GM12891 (cell line): Measurements from ENCODE around the gene NUDT13.

ENCODE experiments used
- PAX5 ChIP-seq: IDR thresholded peaks from 2 replicates; pipeline ENCODE4 v1.6.1; 2011; ENCODE audit warnings: low read length, moderate library complexity, mild to moderate bottlenecking; ENCODE audit not compliant: insufficient read depth, severe bottlenecking
- POLR2A ChIP-seq: IDR thresholded peaks from 2 replicates; pipeline ENCODE4 v1.6.1; 2011; ENCODE audit warnings: low read depth, low read length, control low read depth
- TAF1 ChIP-seq: IDR thresholded peaks from 2 replicates; pipeline ENCODE4 v1.6.1; 2011; ENCODE audit warnings: low read depth, low read length, control low read depth

DNA sequence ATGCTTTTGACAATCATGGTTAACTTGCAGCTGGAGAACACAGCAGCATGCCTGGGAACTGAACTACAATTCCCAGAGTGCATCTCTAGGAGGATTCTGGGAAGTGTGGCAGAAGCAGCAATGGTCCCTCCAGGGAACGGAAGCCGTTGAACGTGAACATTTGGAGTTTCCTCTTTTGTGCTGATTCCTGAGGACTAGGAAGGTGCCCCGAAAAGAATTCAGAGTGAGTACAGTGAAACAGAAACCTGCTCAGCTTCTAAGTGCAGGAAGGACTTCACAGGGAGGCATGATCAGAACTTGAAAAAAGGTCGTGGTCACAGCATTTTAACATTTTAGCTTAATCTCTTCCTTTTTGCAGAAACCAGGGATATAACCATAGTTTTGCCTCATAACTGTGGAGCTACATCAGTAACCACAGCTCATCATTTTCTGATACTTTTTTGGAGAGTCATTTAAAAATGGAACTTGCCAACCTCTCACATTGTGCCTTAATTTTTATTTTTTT is at the start of gene NUDT13:
- TF ChIP-seq POLR2A (no peak), TAF1 (no peak), PAX5 (no peak)
